Peyer's patch (tissue), 4 donors: Measurements from ENCODE around the gene ROBO1. TPM values are rescaled to one million over a fixed set of nuclear protein-coding genes. Genes with fewer than 3 reads are reported as not detected.

Experiments
- DNase-seq, 3 donors: peaks; one replicate each; pipeline ENCODE4 v3.0.0-alpha.2; 2017 to 2019
- H3K27ac ChIP-seq, 4 donors: fragments of 200-600 bp; sonication (generic); one replicate each; pipeline ENCODE4 v1.5.1; 2016 to 2019
- H3K27me3 ChIP-seq, 2 donors: fragments of 200-600 bp; sonication (generic); one replicate each; pipeline ENCODE4 v1.5.1; 2019
- H3K36me3 ChIP-seq, 3 donors: fragments of 200-600 bp; sonication (generic); one replicate each; pipeline ENCODE4 v1.5.1; 2016 to 2019
- H3K4me1 ChIP-seq, 4 donors: fragments of 200-600 bp; sonication (generic); one replicate each; pipeline ENCODE4 v1.5.1; 2016 to 2019
- H3K4me3 ChIP-seq, 4 donors: fragments of 200-600 bp; sonication (generic); 1 replicate in 3 of 4; 2 replicates in 1 of 4; pipeline ENCODE4 v1.5.1; 2016 to 2019; ENCODE audit warnings: mild to moderate bottlenecking in 1 of 4
- H3K9me3 ChIP-seq, 4 donors: fragments of 200-600 bp; sonication (generic); one replicate each; pipeline ENCODE4 v1.5.1; 2016 to 2019; ENCODE audit warnings: mild to moderate bottlenecking in 1 of 4
- POLR2A ChIP-seq, 2 donors: fragments of 450-650 bp; IDR thresholded peaks; one replicate each; pipeline ENCODE4 v1.5.1; 2017; ENCODE audit warnings: antibody characterized with exemption in 2 of 2, mild to moderate bottlenecking in 2 of 2, moderate library complexity in 2 of 2
- total RNA-seq, 4 donors: library from RNA; depleted of rRNA; stranded (reverse); fragments of >200 nt; gene quantifications; one replicate each; pipeline ENCODE4 v1.1.0, GENCODE V29; 2016
- TF ChIP-seq, protein P1 (sequence below), 6 experiments: fragments of 450-650 bp in 4 of 6; fragments of 200-600 bp in 2 of 6; sonication (generic) in 1 of 6; IDR thresholded peaks; one replicate each; pipeline ENCODE4 v1.5.1; 2017 to 2019; ENCODE audit warnings: antibody characterized with exemption in 6 of 6, mild to moderate bottlenecking in 3 of 6, moderate library complexity in 1 of 6

The ROBO1 gene
- total RNA-seq, 4 donors from 2014 or later, result 9.5 to 41.3 (median 24.2) TPM

DNA sequence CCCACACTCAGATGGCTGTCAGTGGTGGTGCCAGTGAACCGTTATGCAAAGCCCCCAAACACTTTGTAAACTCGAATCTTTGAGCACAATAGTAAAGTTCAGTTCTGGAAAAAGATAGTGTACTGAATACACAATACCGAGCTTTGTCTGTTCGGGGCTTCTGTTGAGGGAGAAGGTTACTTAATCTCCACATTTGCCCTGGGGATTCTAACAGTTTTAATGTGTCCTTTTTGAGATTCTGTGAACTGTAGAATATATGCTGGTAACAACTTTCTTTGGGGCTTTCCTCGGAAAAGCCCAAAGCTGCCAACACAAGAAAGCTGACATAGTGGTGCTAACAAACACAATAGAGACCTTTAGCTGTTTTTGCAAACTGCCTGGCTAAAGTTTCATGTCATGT is 686.5 kb downstream of the ROBO1 start:
- no peak for DNase-seq
- TF ChIP-seq POLR2A (IDR thresholded peaks at IDR 0.05), result no peak
- TF ChIP-seq, protein P1, sequence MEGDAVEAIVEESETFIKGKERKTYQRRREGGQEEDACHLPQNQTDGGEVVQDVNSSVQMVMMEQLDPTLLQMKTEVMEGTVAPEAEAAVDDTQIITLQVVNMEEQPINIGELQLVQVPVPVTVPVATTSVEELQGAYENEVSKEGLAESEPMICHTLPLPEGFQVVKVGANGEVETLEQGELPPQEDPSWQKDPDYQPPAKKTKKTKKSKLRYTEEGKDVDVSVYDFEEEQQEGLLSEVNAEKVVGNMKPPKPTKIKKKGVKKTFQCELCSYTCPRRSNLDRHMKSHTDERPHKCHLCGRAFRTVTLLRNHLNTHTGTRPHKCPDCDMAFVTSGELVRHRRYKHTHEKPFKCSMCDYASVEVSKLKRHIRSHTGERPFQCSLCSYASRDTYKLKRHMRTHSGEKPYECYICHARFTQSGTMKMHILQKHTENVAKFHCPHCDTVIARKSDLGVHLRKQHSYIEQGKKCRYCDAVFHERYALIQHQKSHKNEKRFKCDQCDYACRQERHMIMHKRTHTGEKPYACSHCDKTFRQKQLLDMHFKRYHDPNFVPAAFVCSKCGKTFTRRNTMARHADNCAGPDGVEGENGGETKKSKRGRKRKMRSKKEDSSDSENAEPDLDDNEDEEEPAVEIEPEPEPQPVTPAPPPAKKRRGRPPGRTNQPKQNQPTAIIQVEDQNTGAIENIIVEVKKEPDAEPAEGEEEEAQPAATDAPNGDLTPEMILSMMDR (IDR thresholded peaks at IDR 0.05), result no peak
- H3K4me1 ChIP-seq, result no peaks in the 10 kb centered on the region

DNA sequence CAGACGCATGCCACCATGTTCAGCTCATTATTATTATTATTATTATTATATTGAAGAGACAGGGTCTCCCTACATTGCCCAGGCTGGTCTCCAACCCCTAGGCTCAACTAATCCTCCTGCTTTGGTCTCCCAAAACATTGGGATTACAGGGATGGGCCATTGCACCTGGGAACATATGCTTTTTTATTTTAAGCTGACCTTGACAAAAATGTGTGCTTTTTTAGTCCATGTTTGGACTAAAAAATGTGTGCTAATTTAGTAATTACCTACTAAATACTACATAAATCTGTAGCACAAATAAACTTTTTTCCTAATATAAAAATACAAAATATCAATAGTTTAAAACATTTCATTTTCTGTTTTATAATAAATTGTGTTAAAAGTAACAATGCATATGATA is 693.2 kb downstream of the ROBO1 start:
- Histone ChIP-seq H3K27ac (no peak overlapping the region), H3K36me3 (no peaks in the 10 kb centered on the region)
- TF ChIP-seq, protein P1 (IDR thresholded peaks at IDR 0.05), result no peak
- TF ChIP-seq POLR2A (IDR thresholded peaks at IDR 0.05), result no peak

More for the DNA sequence above, 686.5 kb downstream of the ROBO1 start:
- no peaks in the 10 kb centered on the region for H3K27me3 ChIP-seq
- H3K9me3 ChIP-seq, result no peaks in the 10 kb centered on the region
- no peak overlapping the region for H3K27ac ChIP-seq
- no peak overlapping the region for H3K4me3 ChIP-seq
- H3K36me3 ChIP-seq, result no peaks in the 10 kb centered on the region

DNA sequence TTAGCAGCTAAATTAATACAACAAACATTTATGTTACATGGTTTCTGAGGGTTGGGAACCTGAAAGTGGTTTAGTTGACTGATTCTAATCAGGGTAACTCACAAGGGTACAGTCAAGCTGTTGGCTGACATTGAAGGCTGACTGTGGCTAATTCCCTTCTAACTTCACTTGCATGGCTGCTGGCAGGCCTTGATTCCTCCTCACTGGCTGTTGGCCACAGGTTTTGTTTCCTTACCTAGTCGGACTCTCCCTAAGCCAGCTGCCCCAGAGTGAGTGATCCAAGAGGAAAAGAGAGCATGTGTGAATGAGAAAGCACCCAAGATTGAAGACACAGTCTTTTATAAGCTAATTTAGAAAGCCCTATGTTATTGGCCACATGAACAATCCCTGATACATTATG is 700.1 kb downstream of the ROBO1 start:
- Histone ChIP-seq H3K4me1 (no peaks in the 10 kb centered on the region), H3K36me3 (no peaks in the 10 kb centered on the region), H3K9me3 (no peaks in the 10 kb centered on the region), H3K27me3 (no peaks in the 10 kb centered on the region), H3K27ac (no peak overlapping the region), H3K4me3 (no peak overlapping the region)
- TF ChIP-seq, protein P1 (IDR thresholded peaks at IDR 0.05), result no peak
- TF ChIP-seq POLR2A (IDR thresholded peaks at IDR 0.05), result no peak
- no peak for DNase-seq

More for the DNA sequence above, 693.2 kb downstream of the ROBO1 start:
- DNase-seq, result no peak
- no peaks in the 10 kb centered on the region for H3K9me3 ChIP-seq
- no peaks in the 10 kb centered on the region for H3K4me1 ChIP-seq
- H3K27me3 ChIP-seq, result no peaks in the 10 kb centered on the region
- H3K4me3 ChIP-seq, result no peak overlapping the region

DNA sequence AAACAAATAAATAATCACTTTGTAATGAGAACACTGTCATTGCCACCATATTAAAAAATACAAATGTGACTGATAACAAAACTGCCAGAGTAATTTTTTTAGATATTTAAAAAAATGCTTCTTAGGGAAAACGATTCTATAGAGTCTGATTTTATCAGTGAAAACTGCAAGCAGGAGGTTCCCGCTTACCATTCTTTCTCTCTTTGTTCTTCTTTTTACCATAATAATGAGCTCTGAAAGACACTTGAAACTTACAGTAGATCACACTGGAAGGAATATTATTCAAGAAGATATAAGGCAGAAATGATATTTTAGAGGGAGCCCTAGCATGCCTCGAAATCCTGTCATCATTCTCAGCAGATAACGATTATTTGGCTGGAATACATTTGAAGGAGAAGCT is 701.3 kb downstream of the ROBO1 start:
- Histone ChIP-seq H3K9me3 (no peaks in the 10 kb centered on the region), H3K36me3 (no peaks in the 10 kb centered on the region), H3K4me1 (no peaks in the 10 kb centered on the region), H3K27me3 (no peaks in the 10 kb centered on the region), H3K27ac (no peak overlapping the region), H3K4me3 (no peak overlapping the region)
- DNase-seq, result no peak
- no peak for TF ChIP-seq POLR2A (IDR thresholded peaks at IDR 0.05)
- TF ChIP-seq, protein P1 (IDR thresholded peaks at IDR 0.05), result no peak

DNA sequence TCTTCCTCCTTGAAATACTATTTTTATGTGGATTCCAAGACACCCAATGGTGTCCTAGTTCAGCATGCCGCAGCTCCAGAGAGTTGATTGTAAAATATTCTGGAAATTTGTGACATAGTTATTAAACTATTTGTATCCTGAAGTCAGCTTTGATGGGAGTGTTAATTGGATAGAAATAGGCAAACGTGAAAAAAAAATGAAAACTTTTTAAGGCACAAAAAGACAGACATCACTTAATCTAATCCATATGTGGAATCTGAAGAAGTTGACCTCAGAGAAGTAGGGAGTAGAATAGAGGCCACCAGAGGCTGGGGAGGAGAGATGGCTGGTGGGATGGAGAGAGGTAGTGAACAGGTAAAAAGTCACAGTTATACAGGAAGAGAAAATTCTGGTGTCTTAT is 704.2 kb downstream of the ROBO1 start:
- no peak overlapping the region for H3K27ac ChIP-seq

More for the DNA sequence above, 704.2 kb downstream of the ROBO1 start:
- H3K4me3 ChIP-seq, result no peak overlapping the region
- H3K9me3 ChIP-seq, result no peaks in the 10 kb centered on the region
- TF ChIP-seq POLR2A (IDR thresholded peaks at IDR 0.05), result no peak
- TF ChIP-seq, protein P1 (IDR thresholded peaks at IDR 0.05), result no peak
- H3K36me3 ChIP-seq, result no peaks in the 10 kb centered on the region
- H3K4me1 ChIP-seq, result no peaks in the 10 kb centered on the region
- no peak for DNase-seq
- H3K27me3 ChIP-seq, result no peaks in the 10 kb centered on the region
